BE2C (cell line): ENCODE data around the gene FOXJ3.

ENCODE experiments used
- DNase-seq: peaks from one replicate; pipeline ENCODE4 v3.0.0-alpha.2; 2020
- H3K27me3 ChIP-seq: fragments of 250-450 bp; sonication (Bioruptor Pico); 2 replicates; pipeline ENCODE4 v1.5.1; 2020; ENCODE audit warnings: mild to moderate bottlenecking
- H3K36me3 ChIP-seq: fragments of 250-450 bp; sonication (Bioruptor Pico); 2 replicates; pipeline ENCODE4 v1.5.1; 2020; ENCODE audit warnings: mild to moderate bottlenecking
- H3K4me1 ChIP-seq: fragments of 250-450 bp; sonication (Bioruptor Pico); 2 replicates; pipeline ENCODE4 v1.5.1; 2020
- H3K4me3 ChIP-seq: 2 replicates; pipeline ENCODE4 v1.5.1; 2011; ENCODE audit warnings: low read depth, low read length
- H3K9me3 ChIP-seq: fragments of 250-450 bp; sonication (Bioruptor Pico); 2 replicates; pipeline ENCODE4 v1.5.1; 2020
- TF ChIP-seq, protein P1 (sequence below): IDR thresholded peaks from 2 replicates; pipeline ENCODE4 v1.5.1; 2012; ENCODE audit warnings: mild to moderate bottlenecking, low read depth, low read length

Gene FOXJ3

GRCh38 chr1:42172381-42173133, 162.5 kb downstream of the FOXJ3 start:
- no peaks in the 10 kb centered on the region for H3K36me3 ChIP-seq
- TF ChIP-seq, protein P1, sequence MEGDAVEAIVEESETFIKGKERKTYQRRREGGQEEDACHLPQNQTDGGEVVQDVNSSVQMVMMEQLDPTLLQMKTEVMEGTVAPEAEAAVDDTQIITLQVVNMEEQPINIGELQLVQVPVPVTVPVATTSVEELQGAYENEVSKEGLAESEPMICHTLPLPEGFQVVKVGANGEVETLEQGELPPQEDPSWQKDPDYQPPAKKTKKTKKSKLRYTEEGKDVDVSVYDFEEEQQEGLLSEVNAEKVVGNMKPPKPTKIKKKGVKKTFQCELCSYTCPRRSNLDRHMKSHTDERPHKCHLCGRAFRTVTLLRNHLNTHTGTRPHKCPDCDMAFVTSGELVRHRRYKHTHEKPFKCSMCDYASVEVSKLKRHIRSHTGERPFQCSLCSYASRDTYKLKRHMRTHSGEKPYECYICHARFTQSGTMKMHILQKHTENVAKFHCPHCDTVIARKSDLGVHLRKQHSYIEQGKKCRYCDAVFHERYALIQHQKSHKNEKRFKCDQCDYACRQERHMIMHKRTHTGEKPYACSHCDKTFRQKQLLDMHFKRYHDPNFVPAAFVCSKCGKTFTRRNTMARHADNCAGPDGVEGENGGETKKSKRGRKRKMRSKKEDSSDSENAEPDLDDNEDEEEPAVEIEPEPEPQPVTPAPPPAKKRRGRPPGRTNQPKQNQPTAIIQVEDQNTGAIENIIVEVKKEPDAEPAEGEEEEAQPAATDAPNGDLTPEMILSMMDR, result no peak
- H3K4me1 ChIP-seq, result no peaks in the 10 kb centered on the region
- H3K4me3 ChIP-seq, result no peak overlapping the region
- no peaks in the 10 kb centered on the region for H3K27me3 ChIP-seq
- no peak for DNase-seq
- H3K9me3 ChIP-seq, result no peaks in the 10 kb centered on the region

DNA sequence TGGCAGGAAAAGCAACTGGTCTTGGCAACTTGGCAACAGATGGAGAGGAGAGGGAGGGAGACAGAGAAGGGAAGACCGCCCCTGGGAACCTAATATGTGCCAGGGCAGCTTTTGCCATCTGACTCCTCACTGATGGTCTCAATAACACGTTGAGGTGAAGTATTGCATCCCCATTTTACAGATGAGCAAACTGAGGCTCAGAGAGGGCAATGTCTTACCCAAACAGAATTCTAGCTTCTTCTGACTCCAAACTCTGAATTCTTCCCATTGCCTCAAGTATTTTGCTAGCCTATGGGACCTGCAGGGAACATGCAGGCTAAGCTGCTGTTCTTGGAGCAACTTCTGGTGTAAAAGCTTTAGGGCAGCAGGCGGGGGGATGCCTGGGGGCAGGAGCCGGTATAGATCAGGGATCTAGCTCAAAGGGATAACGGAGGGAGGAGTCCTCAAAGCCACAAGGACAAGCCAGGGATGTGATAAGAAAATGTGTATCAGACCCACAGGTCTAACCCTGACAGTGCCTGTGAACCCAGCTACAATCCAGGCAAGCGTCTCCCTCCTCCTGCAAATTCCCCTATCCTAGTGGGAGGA, 163.3 kb downstream of the FOXJ3 start:
- DNase-seq, result no peak
- H3K4me3 ChIP-seq, result no peak overlapping the region
- TF ChIP-seq, protein P1, result no peak
- H3K27me3 ChIP-seq, result no peaks in the 10 kb centered on the region
- no peaks in the 10 kb centered on the region for H3K9me3 ChIP-seq
- no peaks in the 10 kb centered on the region for H3K36me3 ChIP-seq
- H3K4me1 ChIP-seq, result no peaks in the 10 kb centered on the region

DNA sequence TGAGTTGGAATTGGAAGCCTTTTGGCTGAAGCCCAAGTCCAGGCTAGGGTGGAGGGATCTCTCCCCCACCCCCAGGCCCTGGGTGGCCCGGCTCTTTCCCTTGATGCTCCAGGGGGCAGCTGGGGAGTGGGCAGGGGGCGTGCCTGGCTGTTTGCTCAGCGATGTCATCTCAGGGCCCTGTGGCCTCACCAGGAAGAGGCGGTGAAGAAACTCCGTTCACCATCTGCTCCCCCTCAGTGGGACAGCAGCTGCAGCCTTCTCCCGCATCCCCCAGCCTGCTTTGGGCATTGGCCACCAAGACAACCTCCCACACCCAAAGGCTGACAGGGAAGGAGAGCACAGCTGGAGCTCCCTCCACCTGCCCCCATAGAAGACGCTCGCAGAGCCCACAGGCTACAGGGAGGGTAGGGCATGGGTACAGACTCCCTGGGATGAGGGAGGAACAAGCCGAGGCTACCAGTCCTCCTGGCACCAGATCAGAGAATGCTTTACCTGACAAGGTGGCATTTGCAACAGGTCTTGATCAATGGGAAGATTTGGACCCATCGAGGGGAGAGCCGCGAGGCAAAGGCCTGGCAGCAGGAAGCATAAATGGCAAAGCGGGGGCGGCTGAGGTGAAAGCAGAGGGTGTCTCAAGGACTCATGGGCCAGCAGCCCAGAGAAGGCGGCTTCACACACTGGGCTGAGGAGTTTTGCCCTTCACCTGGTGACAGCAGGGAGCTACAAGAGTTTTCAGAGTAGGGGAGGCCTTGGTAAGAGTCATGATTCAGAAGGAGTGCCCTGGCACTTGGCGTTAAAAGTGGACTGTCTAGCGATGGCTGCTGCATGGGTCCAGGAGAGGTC, 164.0 kb downstream of the FOXJ3 start:
- Histone ChIP-seq H3K9me3 (no peaks in the 10 kb centered on the region), H3K27me3 (no peaks in the 10 kb centered on the region), H3K4me3 (no peak overlapping the region), H3K36me3 (no peaks in the 10 kb centered on the region), H3K4me1 (no peaks in the 10 kb centered on the region)
- no peak for DNase-seq
- TF ChIP-seq, protein P1, result no peak

DNA sequence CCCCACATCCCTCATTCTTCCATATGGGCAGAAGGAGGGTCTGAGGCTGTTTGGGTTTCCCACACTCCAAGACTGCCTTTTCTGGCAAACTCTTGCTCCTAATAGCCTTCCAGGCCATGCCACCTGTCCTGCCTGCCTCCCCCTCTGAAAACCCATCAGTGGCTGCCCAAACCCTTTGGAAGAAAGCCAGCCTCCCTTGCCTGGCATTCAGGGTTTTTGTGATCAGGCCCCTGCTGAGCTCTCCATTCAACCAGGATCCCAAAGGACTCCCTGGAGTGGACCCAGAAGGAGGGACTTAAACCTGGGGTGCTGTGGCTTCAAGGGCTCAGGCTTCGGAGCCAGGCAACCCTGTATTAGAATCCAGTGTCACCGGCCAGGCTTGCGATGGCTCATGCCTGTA, 166.3 kb downstream of the FOXJ3 start:
- TF ChIP-seq, protein P1, result no peak
- Histone ChIP-seq H3K4me1 (no peaks in the 10 kb centered on the region), H3K36me3 (no peaks in the 10 kb centered on the region), H3K4me3 (no peak overlapping the region), H3K27me3 (no peaks in the 10 kb centered on the region), H3K9me3 (no peaks in the 10 kb centered on the region)
- DNase-seq, result no peak

DNA sequence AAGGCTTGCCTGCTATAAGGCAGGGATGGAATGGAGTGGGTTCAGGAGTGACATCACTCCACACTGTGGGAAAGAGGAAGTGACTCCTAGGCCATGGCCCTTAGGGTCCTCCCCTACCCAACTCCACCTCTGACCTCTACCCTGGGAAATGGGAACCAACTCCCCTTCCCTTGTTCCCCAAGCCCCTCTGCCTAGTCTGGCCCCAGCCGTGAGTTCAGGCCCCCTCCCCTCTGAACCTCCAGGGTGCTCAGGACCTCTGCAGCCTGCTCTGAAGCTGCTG, 166.7 kb downstream of the FOXJ3 start:
- H3K27me3 ChIP-seq, result no peaks in the 10 kb centered on the region
- H3K4me3 ChIP-seq, result no peak overlapping the region
- H3K4me1 ChIP-seq, result no peaks in the 10 kb centered on the region
- no peaks in the 10 kb centered on the region for H3K9me3 ChIP-seq
- TF ChIP-seq, protein P1, result no peak
- DNase-seq, result no peak
- H3K36me3 ChIP-seq, result no peaks in the 10 kb centered on the region
